ENCODE data around the gene DDR1.

The DDR1 gene

DNA sequence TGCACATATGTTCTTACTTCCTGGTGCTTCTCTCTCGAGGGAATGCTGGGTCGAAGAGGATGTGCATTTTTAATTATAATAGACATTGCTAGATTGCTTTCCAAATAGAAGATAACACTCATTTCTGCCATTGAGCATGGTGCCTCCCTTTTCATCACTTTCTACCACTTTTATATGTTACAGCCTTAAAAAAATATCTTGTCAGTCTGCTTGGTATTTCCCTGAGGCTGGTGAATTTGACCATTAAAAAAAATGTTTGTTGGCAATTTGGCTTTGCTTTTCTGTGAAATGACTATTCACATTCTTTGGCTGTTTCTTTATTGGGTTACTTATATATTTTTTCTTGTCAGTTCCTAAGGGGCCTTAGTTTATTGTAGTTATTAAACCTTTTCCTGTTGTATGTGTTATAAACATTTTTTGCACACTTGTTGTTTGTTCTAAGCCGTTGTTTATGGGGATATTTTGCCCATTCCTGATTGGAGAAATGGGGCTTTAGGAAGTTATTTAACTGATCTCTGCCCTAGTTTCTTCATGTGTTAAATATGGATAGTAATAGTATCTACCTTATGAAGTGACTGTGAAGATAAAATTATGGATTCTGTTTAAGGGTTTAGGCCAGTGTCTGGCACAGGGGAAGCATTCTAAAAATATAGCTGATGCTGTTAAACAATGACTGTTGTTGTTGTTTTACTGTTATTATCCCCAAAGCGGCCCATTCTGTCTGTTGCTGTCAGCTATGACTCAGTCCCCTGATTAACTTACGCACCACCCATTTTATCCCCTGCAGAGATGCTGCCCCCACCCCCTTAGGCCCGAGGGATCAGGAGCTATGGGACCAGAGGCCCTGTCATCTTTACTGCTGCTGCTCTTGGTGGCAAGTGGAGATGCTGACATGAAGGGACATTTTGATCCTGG is 3.8 kb downstream of the DDR1 start:
- H3K27ac ChIP-seq (ENCODE audit: low read depth, low read length): no peak overlapping the region
- peaks cover 23% of the 10 kb centered on the region in 2 donors for H3K4me1 ChIP-seq (ENCODE audit: control insufficient read depth in 1 of 2, insufficient read depth in 2 of 2, low read length in 2 of 2)

DNA sequence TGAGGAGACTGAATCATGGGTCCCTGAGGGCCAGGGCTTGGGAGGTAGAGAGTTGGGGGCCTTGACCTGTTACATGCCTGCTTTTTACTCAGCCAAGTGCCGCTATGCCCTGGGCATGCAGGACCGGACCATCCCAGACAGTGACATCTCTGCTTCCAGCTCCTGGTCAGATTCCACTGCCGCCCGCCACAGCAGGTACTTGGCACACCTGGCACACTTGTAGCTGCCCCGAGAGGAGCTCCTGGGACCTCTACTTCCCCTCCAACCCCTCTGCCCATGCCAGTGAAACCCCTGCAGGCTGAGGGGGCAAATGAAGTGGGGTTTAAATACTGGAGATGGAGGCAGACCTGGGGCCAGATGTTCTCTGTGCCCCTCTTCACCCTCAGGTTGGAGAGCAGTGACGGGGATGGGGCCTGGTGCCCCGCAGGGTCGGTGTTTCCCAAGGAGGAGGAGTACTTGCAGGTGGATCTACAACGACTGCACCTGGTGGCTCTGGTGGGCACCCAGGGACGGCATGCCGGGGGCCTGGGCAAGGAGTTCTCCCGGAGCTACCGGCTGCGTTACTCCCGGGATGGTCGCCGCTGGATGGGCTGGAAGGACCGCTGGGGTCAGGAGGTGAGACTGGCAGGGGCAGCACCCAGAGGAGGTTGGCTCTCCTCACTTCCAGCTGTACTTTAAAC is 4.6 kb downstream of the DDR1 start:
- Histone ChIP-seq H3K4me3 (ENCODE audit: low read depth in 1 of 2, low read length in 2 of 2) (no peak overlapping the region), H3K9ac (ENCODE audit: low read depth in 1 of 2, low read length in 2 of 2) (no peak overlapping the region), H3K27me3 (ENCODE audit: control insufficient read depth in 1 of 2, insufficient read depth in 2 of 2, low read length in 2 of 2) (no peaks in the 10 kb centered on the region), H3K4me1 (ENCODE audit: control insufficient read depth in 1 of 2, insufficient read depth in 2 of 2, low read length in 2 of 2) (peaks cover 23% of the 10 kb centered on the region in 2 donors), H3K36me3 (ENCODE audit: control insufficient read depth in 1 of 2, insufficient read depth in 2 of 2, low read length in 2 of 2) (peaks cover 27 to 56% of the 10 kb centered on the region in 2 donors), H3K9me3 (ENCODE audit: control insufficient read depth in 1 of 2, low read length in 2 of 2) (no peaks in the 10 kb centered on the region), H3K27ac (ENCODE audit: low read depth, low read length) (no peak overlapping the region)

More for the DNA sequence above, 3.8 kb downstream of the DDR1 start:
- Histone ChIP-seq H3K27me3 (ENCODE audit: control insufficient read depth in 1 of 2, insufficient read depth in 2 of 2, low read length in 2 of 2) (no peaks in the 10 kb centered on the region), H3K4me3 (ENCODE audit: low read depth in 1 of 2, low read length in 2 of 2) (no peak overlapping the region), H3K9ac (ENCODE audit: low read depth in 1 of 2, low read length in 2 of 2) (no peak overlapping the region), H3K36me3 (ENCODE audit: control insufficient read depth in 1 of 2, insufficient read depth in 2 of 2, low read length in 2 of 2) (peaks cover 27 to 48% of the 10 kb centered on the region in 2 donors), H3K9me3 (ENCODE audit: control insufficient read depth in 1 of 2, low read length in 2 of 2) (no peaks in the 10 kb centered on the region)

DNA sequence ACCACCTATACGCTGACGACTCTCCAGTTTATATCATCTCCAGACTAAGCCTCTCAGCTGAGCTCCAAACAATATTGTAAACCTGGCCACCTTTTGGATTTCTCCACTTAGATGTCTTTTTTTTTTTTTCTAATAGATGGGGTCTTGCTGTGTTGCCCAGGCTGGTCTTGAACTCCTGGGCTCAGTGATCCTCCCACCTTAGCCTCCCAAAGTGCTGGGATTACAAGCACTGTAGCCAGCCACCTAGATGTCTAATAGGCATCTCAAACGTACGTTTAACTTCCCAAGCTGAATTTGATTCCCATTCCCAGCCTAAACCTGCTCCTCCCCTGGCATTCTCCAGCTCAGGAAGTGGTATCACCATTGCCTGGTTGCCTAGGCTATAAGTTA is 5.2 kb downstream of the DDR1 start:
- Histone ChIP-seq H3K4me3 (ENCODE audit: low read depth in 1 of 2, low read length in 2 of 2) (no peak overlapping the region), H3K9ac (ENCODE audit: low read depth in 1 of 2, low read length in 2 of 2) (no peak overlapping the region), H3K9me3 (ENCODE audit: control insufficient read depth in 1 of 2, low read length in 2 of 2) (no peaks in the 10 kb centered on the region), H3K27me3 (ENCODE audit: control insufficient read depth in 1 of 2, insufficient read depth in 2 of 2, low read length in 2 of 2) (no peaks in the 10 kb centered on the region), H3K4me1 (ENCODE audit: control insufficient read depth in 1 of 2, insufficient read depth in 2 of 2, low read length in 2 of 2) (peaks cover 23% of the 10 kb centered on the region in 2 donors), H3K36me3 (ENCODE audit: control insufficient read depth in 1 of 2, insufficient read depth in 2 of 2, low read length in 2 of 2) (peaks cover 32 to 61% of the 10 kb centered on the region in 2 donors), H3K27ac (ENCODE audit: low read depth, low read length) (no peak overlapping the region)

DNA sequence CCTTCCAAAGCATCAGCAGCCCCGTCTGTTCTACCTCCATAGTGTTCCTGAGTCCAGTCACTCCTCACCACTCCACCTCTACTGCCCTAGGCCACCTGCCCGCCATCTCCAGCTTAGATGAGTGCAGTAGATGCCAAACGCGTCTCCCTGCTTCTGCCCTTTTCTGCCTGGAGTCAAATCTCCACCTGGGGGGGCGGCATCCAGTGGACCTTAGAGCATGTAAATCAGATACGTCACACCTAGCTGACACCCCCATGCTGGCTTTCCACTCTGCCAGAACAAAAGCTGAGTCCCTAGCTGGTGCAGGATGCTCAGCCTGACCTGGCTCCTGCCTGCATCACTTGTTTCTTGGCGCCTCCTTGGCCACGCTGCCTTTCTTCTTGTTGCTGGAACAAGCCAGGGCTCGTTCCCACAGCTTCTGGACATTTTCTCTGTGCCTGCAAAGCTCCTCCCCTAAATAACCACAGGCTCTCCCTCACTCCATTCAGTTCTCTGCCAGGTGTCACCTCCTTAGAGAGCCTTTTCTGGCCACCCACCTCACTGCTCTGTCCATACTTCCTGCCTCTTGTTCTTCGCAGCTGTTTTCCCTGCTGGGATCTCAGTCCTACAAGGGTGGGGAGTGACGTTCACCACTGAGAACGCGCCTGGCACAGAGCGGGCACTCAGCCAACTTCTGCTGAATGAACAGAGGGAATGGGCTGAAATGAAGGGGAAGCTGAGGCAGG is 5.8 kb downstream of the DDR1 start:
- Histone ChIP-seq H3K9ac (ENCODE audit: low read depth in 1 of 2, low read length in 2 of 2) (no peak overlapping the region), H3K27ac (ENCODE audit: low read depth, low read length) (no peak overlapping the region), H3K4me3 (ENCODE audit: low read depth in 1 of 2, low read length in 2 of 2) (no peak overlapping the region), H3K27me3 (ENCODE audit: control insufficient read depth in 1 of 2, insufficient read depth in 2 of 2, low read length in 2 of 2) (no peaks in the 10 kb centered on the region), H3K4me1 (ENCODE audit: control insufficient read depth in 1 of 2, insufficient read depth in 2 of 2, low read length in 2 of 2) (peaks cover 18 to 19% of the 10 kb centered on the region in 2 donors), H3K9me3 (ENCODE audit: control insufficient read depth in 1 of 2, low read length in 2 of 2) (no peaks in the 10 kb centered on the region), H3K36me3 (ENCODE audit: control insufficient read depth in 1 of 2, insufficient read depth in 2 of 2, low read length in 2 of 2) (peaks cover 38 to 67% of the 10 kb centered on the region in 2 donors)

DNA sequence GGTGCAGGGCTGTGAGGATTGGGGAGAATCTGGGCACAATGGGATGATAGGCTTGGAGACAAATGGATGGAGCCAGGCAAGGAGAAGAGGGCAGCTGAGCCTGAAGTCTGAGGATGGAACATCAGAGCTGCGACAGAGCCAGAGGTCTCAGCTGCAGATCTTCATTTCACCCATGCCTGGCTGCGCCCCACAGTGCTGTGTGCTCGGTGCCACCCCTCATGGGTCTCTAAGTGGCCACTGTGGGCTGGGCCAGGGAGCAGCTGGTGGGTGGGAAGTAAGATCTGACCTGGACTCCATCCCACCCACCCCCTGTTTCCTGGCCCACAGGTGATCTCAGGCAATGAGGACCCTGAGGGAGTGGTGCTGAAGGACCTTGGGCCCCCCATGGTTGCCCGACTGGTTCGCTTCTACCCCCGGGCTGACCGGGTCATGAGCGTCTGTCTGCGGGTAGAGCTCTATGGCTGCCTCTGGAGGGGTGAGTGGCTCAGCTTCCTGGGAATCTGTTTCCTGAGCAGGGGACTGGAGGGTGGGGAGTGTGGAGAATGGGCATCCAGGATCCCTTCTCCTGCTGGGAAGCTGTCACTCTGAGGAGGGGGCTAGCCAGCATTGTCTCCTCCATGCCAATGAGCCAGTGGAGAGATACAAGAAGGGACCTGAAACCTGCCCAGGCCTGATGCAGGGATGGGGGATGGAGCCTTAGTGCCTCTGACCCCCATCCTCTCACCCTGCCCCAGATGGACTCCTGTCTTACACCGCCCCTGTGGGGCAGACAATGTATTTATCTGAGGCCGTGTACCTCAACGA is 6.5 kb downstream of the DDR1 start:
- H3K9me3 ChIP-seq (ENCODE audit: control insufficient read depth in 1 of 2, low read length in 2 of 2): no peaks in the 10 kb centered on the region
- no peaks in the 10 kb centered on the region for H3K27me3 ChIP-seq (ENCODE audit: control insufficient read depth in 1 of 2, insufficient read depth in 2 of 2, low read length in 2 of 2)
- H3K9ac ChIP-seq (ENCODE audit: low read depth in 1 of 2, low read length in 2 of 2): no peak overlapping the region
- H3K4me3 ChIP-seq (ENCODE audit: low read depth in 1 of 2, low read length in 2 of 2): no peak overlapping the region
- peaks cover 45 to 74% of the 10 kb centered on the region in 2 donors for H3K36me3 ChIP-seq (ENCODE audit: control insufficient read depth in 1 of 2, insufficient read depth in 2 of 2, low read length in 2 of 2)
- H3K4me1 ChIP-seq (ENCODE audit: control insufficient read depth in 1 of 2, insufficient read depth in 2 of 2, low read length in 2 of 2): peaks cover 10 to 12% of the 10 kb centered on the region in 2 donors
- no peak overlapping the region for H3K27ac ChIP-seq (ENCODE audit: low read depth, low read length)

DNA sequence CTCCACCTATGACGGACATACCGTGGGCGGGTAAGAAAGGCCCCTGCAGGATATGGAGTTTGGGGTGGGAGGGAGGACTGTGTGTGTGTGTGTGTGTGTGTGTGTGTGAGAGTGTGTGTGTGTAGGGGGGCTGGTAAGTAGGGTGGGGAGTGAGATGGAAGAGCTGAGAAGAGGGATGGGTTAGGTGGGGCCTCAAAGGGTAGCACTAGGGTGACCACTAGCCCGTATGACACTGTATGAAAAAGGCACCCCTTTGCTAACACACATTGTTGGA is 7.1 kb downstream of the DDR1 start:
- Histone ChIP-seq H3K27ac (ENCODE audit: low read depth, low read length) (no peak overlapping the region), H3K4me3 (ENCODE audit: low read depth in 1 of 2, low read length in 2 of 2) (no peak overlapping the region), H3K9me3 (ENCODE audit: control insufficient read depth in 1 of 2, low read length in 2 of 2) (no peaks in the 10 kb centered on the region), H3K27me3 (ENCODE audit: control insufficient read depth in 1 of 2, insufficient read depth in 2 of 2, low read length in 2 of 2) (no peaks in the 10 kb centered on the region), H3K4me1 (ENCODE audit: control insufficient read depth in 1 of 2, insufficient read depth in 2 of 2, low read length in 2 of 2) (peaks cover 5 to 6% of the 10 kb centered on the region in 2 donors), H3K9ac (ENCODE audit: low read depth in 1 of 2, low read length in 2 of 2) (no peak overlapping the region), H3K36me3 (ENCODE audit: control insufficient read depth in 1 of 2, insufficient read depth in 2 of 2, low read length in 2 of 2) (peaks cover 46 to 80% of the 10 kb centered on the region in 2 donors)

DNA sequence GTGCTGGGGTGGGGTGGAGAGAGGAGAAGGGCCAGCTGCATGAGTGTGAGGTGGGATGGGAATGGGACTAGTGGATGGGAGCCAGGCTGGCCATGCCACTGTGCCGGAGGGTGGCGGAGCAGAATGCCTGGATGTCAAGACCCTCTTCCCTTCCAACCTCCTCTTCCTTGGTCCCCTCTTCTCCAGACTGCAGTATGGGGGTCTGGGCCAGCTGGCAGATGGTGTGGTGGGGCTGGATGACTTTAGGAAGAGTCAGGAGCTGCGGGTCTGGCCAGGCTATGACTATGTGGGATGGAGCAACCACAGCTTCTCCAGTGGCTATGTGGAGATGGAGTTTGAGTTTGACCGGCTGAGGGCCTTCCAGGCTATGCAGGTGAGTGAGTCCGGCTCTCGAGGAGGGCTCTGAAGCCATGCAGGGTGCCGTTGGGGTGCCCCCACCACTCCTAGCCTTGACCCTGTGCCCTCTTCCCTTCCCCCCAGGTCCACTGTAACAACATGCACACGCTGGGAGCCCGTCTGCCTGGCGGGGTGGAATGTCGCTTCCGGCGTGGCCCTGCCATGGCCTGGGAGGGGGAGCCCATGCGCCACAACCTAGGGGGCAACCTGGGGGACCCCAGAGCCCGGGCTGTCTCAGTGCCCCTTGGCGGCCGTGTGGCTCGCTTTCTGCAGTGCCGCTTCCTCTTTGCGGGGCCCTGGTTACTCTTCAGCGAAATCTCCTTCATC is 7.7 kb downstream of the DDR1 start:
- no peak overlapping the region for H3K9ac ChIP-seq (ENCODE audit: low read depth in 1 of 2, low read length in 2 of 2)
- peaks cover 46 to 86% of the 10 kb centered on the region in 2 donors for H3K36me3 ChIP-seq (ENCODE audit: control insufficient read depth in 1 of 2, insufficient read depth in 2 of 2, low read length in 2 of 2)
- no peaks in the 10 kb centered on the region for H3K27me3 ChIP-seq (ENCODE audit: control insufficient read depth in 1 of 2, insufficient read depth in 2 of 2, low read length in 2 of 2)
- peaks cover 0 to under 1% of the 10 kb centered on the region in 2 donors for H3K4me1 ChIP-seq (ENCODE audit: control insufficient read depth in 1 of 2, insufficient read depth in 2 of 2, low read length in 2 of 2)
- no peak overlapping the region for H3K4me3 ChIP-seq (ENCODE audit: low read depth in 1 of 2, low read length in 2 of 2)
- no peaks in the 10 kb centered on the region for H3K9me3 ChIP-seq (ENCODE audit: control insufficient read depth in 1 of 2, low read length in 2 of 2)
- no peak overlapping the region for H3K27ac ChIP-seq (ENCODE audit: low read depth, low read length)

DNA sequence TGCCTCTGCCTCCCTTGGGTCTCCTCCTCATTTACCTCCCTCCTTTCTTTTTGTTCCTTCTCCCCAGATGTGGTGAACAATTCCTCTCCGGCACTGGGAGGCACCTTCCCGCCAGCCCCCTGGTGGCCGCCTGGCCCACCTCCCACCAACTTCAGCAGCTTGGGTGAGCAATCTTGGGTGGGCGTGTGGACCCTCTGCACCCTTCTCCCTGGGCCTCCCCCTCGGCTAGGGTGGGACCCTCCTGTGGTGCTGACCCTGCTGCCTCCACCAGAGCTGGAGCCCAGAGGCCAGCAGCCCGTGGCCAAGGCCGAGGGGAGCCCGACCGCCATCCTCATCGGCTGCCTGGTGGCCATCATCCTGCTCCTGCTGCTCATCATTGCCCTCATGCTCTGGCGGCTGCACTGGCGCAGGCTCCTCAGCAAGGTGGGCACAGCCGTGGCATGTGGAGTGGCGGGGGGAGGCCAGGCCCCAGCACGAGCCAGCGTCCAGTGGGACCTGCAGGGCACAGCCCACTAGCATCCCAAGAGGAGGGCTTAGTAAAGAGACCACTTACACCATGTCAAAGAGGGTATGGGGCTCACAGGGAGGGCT is 8.8 kb downstream of the DDR1 start:
- no peaks in the 10 kb centered on the region for H3K4me1 ChIP-seq (ENCODE audit: control insufficient read depth in 1 of 2, insufficient read depth in 2 of 2, low read length in 2 of 2)
- H3K27me3 ChIP-seq (ENCODE audit: control insufficient read depth in 1 of 2, insufficient read depth in 2 of 2, low read length in 2 of 2): no peaks in the 10 kb centered on the region
- no peak overlapping the region for H3K9ac ChIP-seq (ENCODE audit: low read depth in 1 of 2, low read length in 2 of 2)
- no peak overlapping the region for H3K4me3 ChIP-seq (ENCODE audit: low read depth in 1 of 2, low read length in 2 of 2)
- no peak overlapping the region for H3K27ac ChIP-seq (ENCODE audit: low read depth, low read length)
- H3K9me3 ChIP-seq (ENCODE audit: control insufficient read depth in 1 of 2, low read length in 2 of 2): no peaks in the 10 kb centered on the region
- H3K36me3 ChIP-seq (ENCODE audit: control insufficient read depth in 1 of 2, insufficient read depth in 2 of 2, low read length in 2 of 2): peaks cover 54 to 96% of the 10 kb centered on the region in 2 donors

DNA sequence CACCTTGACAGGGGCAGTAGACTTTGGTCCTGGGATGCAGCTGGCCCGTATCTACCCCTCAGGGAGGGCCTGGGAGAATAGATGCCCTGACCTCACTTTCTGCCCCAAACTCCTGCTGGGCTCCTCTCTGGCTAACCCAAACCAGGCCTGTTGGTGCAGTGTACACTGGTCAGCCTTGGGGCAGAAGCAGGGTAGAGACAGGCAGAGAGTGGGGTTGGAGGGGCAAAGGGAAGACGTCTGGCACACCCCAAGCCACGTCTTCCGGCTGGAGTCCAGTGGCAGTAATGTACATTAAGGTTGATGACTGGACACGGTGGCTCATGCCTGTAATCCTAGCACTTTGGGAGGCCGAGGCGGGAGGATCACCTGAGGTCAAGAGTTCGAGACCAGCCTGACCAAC is 9.3 kb downstream of the DDR1 start:
- no peak overlapping the region for H3K4me3 ChIP-seq (ENCODE audit: low read depth in 1 of 2, low read length in 2 of 2)
- H3K27me3 ChIP-seq (ENCODE audit: control insufficient read depth in 1 of 2, insufficient read depth in 2 of 2, low read length in 2 of 2): no peaks in the 10 kb centered on the region
- no peak overlapping the region for H3K27ac ChIP-seq (ENCODE audit: low read depth, low read length)
- H3K9me3 ChIP-seq (ENCODE audit: control insufficient read depth in 1 of 2, low read length in 2 of 2): no peaks in the 10 kb centered on the region
- no peaks in the 10 kb centered on the region for H3K4me1 ChIP-seq (ENCODE audit: control insufficient read depth in 1 of 2, insufficient read depth in 2 of 2, low read length in 2 of 2)
- H3K36me3 ChIP-seq (ENCODE audit: control insufficient read depth in 1 of 2, insufficient read depth in 2 of 2, low read length in 2 of 2): peaks cover 59 to 99% of the 10 kb centered on the region in 2 donors
- no peak overlapping the region for H3K9ac ChIP-seq (ENCODE audit: low read depth in 1 of 2, low read length in 2 of 2)

Data from duodenal mucosa (tissue), 2 donors.